H1 (cell line): ENCODE measurements around the gene SLC19A1. TPM values are rescaled to one million over a fixed set of nuclear protein-coding genes. Genes with fewer than 3 reads are reported as not detected.
A peak's percentile ranks its signal among the peaks of the same experiment; 100 is the strongest.

Experiments used
- CTCF ChIA-PET: fragments of 300-600 bp; sonication (Branson Sonifier 250); formaldehyde crosslinking; loops from one replicate; lab custom pipeline; 2021; ENCODE audit not compliant: partially characterized antibody; lab: Charles Lee
- POLR2A ChIA-PET: fragments of 300-600 bp; sonication (Branson Sonifier 250); formaldehyde crosslinking; loops from one replicate; lab custom pipeline; 2021; ENCODE audit warnings: inconsistent platforms; ENCODE audit not compliant: partially characterized antibody; lab: Charles Lee
- DNase-seq, 2 experiments: peaks; one replicate each; pipeline versions ENCODE4 v3.0.0 to v3.0.0-alpha.2; 2010 to 2022; ENCODE audit warnings: low spot score in 2 of 2, low read depth in 1 of 2, mixed read lengths in 1 of 2
- FAIRE-seq: peaks from 2 replicates; lab custom pipeline; 2011; peaks lifted over from hg19 to GRCh38; lab: Jason Lieb, UNC
- H2AFZ ChIP-seq: 2 replicates; pipeline ENCODE4 v1.8.1; 2012; ENCODE audit warnings: low read length, inconsistent platforms
- H2AK5ac ChIP-seq: 2 replicates; pipeline ENCODE4 v1.6.1; 2013; ENCODE audit warnings: low read depth, low read length
- H2BK120ac ChIP-seq: replicated peaks from 2 replicates; pipeline ENCODE3; 2013; ENCODE audit warnings: low read depth, low read length, inconsistent platforms
- H2BK12ac ChIP-seq: 2 replicates; pipeline ENCODE4 v1.6.1; 2013; ENCODE audit warnings: low read depth, low read length
- H2BK15ac ChIP-seq: 2 replicates; pipeline ENCODE4 v1.6.1; 2013; ENCODE audit warnings: low read length
- H2BK20ac ChIP-seq: 2 replicates; pipeline ENCODE4 v1.6.1; 2013; ENCODE audit warnings: low read length
- H2BK5ac ChIP-seq: 2 replicates; pipeline ENCODE4 v1.6.1; 2013; ENCODE audit warnings: low read depth, low read length
- H3K14ac ChIP-seq: 2 replicates; pipeline ENCODE4 v1.6.1; 2013; ENCODE audit warnings: inconsistent platforms; ENCODE audit not compliant: insufficient read length
- H3K18ac ChIP-seq: 2 replicates; pipeline ENCODE4 v1.6.1; 2013; ENCODE audit warnings: low read length; ENCODE audit errors: extremely low read depth
- H3K23ac ChIP-seq: 2 replicates; pipeline ENCODE4 v1.6.1; 2013; ENCODE audit warnings: inconsistent platforms; ENCODE audit not compliant: insufficient read length
- H3K23me2 ChIP-seq: 2 replicates; pipeline ENCODE4 v1.6.1; 2013; ENCODE audit warnings: low read depth, low read length
- H3K27ac ChIP-seq: 2 replicates; pipeline ENCODE4 v1.6.1; 2011; ENCODE audit warnings: low read depth, low read length, inconsistent platforms
- H3K27me3 ChIP-seq, 4 experiments: replicated peaks in 1 of 4; 1 replicate in 1 of 4; 2 replicates in 3 of 4; pipeline versions ENCODE4 v1.6.1 to v1.8.1; 2011 to 2013; ENCODE audit warnings: low read length in 3 of 4, mild to moderate bottlenecking in 3 of 4, inconsistent platforms in 2 of 4, mixed read lengths in 2 of 4, moderate library complexity in 1 of 4; ENCODE audit not compliant: control insufficient read depth in 3 of 4, insufficient read depth in 3 of 4; ENCODE audit errors: extremely low read depth in 1 of 4
- H3K36me3 ChIP-seq, 4 experiments: 2 replicates each; pipeline versions ENCODE4 v1.6.1 to v1.8.1; 2011 to 2013; ENCODE audit warnings: mild to moderate bottlenecking in 4 of 4, low read length in 3 of 4, moderate library complexity in 2 of 4, control low read depth in 1 of 4, inconsistent platforms in 1 of 4; ENCODE audit not compliant: insufficient read depth in 4 of 4, control insufficient read depth in 2 of 4
- H3K4ac ChIP-seq: replicated peaks from 2 replicates; pipeline ENCODE3; 2013; ENCODE audit warnings: low read length, low read depth, mixed read lengths, inconsistent platforms; ENCODE audit not compliant: insufficient read length
- H3K4me1 ChIP-seq, 4 experiments: replicated peaks in 1 of 4; 1 replicate in 1 of 4; 2 replicates in 3 of 4; pipeline versions ENCODE4 v1.6.1 to v1.8.1; 2011 to 2013; ENCODE audit warnings: low read length in 3 of 4, inconsistent platforms in 2 of 4, mixed read lengths in 1 of 4; ENCODE audit not compliant: insufficient read depth in 4 of 4, control insufficient read depth in 3 of 4
- H3K4me2 ChIP-seq, 2 experiments: 2 replicates each; pipeline versions ENCODE4 v1.6.1 to v1.8.1; 2011 to 2013; ENCODE audit warnings: low read depth in 2 of 2, low read length in 2 of 2, control low read depth in 1 of 2, inconsistent platforms in 1 of 2, mild to moderate bottlenecking in 1 of 2; ENCODE audit not compliant: insufficient read depth in 1 of 2
- H3K4me3 ChIP-seq, 4 experiments: fragments of 200-600, 300-600 bp in 1 of 4; sonication (generic), shearing (Covaris generic), sonication (Bioruptor Twin) in 1 of 4; 2 replicates each; pipeline versions ENCODE4 v1.5.1 to v1.8.1; 2011 to 2016; ENCODE audit warnings: low read length in 4 of 4, low read depth in 3 of 4, control low read depth in 2 of 4, inconsistent platforms in 2 of 4, mild to moderate bottlenecking in 2 of 4, mixed read lengths in 1 of 4, moderate library complexity in 1 of 4; ENCODE audit not compliant: insufficient read depth in 2 of 4; ENCODE audit errors: extremely low read depth in 1 of 4
- H3K56ac ChIP-seq: replicated peaks from 2 replicates; pipeline ENCODE3; 2013; ENCODE audit warnings: low read depth, mild to moderate bottlenecking, mixed read lengths, low read length, inconsistent platforms; ENCODE audit not compliant: insufficient read length
- H3K79me1 ChIP-seq: 2 replicates; pipeline ENCODE4 v1.6.1; 2013; ENCODE audit warnings: low read depth, low read length, control low read depth
- H3K79me2 ChIP-seq, 2 experiments: 2 replicates each; pipeline versions ENCODE4 v1.6.1 to v1.8.1; 2012 to 2013; ENCODE audit warnings: low read length in 2 of 2, mild to moderate bottlenecking in 2 of 2, inconsistent platforms in 1 of 2; ENCODE audit not compliant: insufficient read depth in 2 of 2, control insufficient read depth in 1 of 2
- H3K9ac ChIP-seq, 4 experiments: replicated peaks in 1 of 4; 1 replicate in 1 of 4; 2 replicates in 3 of 4; pipeline versions ENCODE4 v1.6.1 to v1.8.1; 2011 to 2013; ENCODE audit warnings: low read depth in 3 of 4, low read length in 3 of 4, control low read depth in 2 of 4, mild to moderate bottlenecking in 2 of 4, moderate library complexity in 2 of 4, inconsistent platforms in 1 of 4; ENCODE audit errors: extremely low read depth in 1 of 4
- H3K9me3 ChIP-seq, 2 experiments: 2 replicates each; pipeline versions ENCODE4 v1.6.1 to v1.8.1; 2012 to 2013; ENCODE audit warnings: mild to moderate bottlenecking in 2 of 2, moderate library complexity in 2 of 2, control low read depth in 1 of 2, inconsistent platforms in 1 of 2, low read depth in 1 of 2, low read length in 1 of 2, mixed read lengths in 1 of 2; ENCODE audit not compliant: insufficient read depth in 2 of 2
- H4K20me1 ChIP-seq, 2 experiments: replicated peaks in 1 of 2; 2 replicates each; pipeline versions ENCODE3 to v1.8.1; 2011 to 2013; ENCODE audit warnings: inconsistent platforms in 2 of 2, low read length in 2 of 2, mild to moderate bottlenecking in 1 of 2; ENCODE audit not compliant: insufficient read depth in 2 of 2, control insufficient read depth in 1 of 2
- H4K5ac ChIP-seq: 2 replicates; pipeline ENCODE4 v1.6.1; 2013; ENCODE audit warnings: low read length, low read depth, mixed read lengths, inconsistent platforms; ENCODE audit not compliant: insufficient read length
- H4K8ac ChIP-seq: 2 replicates; pipeline ENCODE4 v1.8.0; 2013; ENCODE audit warnings: mild to moderate bottlenecking, moderate library complexity, low read length, inconsistent platforms; ENCODE audit not compliant: insufficient read depth; ENCODE audit errors: extremely low read depth
- H4K91ac ChIP-seq: replicated peaks from 2 replicates; pipeline ENCODE3; 2013; ENCODE audit warnings: low read length, mixed read lengths, inconsistent platforms; ENCODE audit not compliant: insufficient read length
- CHD2 ChIP-seq: IDR thresholded peaks from 2 replicates; pipeline ENCODE4 v1.6.1; 2012; ENCODE audit warnings: low read length, improper control_type of control experiment
- POLR2AphosphoS5 ChIP-seq: IDR thresholded peaks from 2 replicates; pipeline ENCODE4 v1.6.1; 2011; ENCODE audit warnings: low read depth, low read length
- WGBS, 2 experiments: shearing (Covaris generic) in 1 of 2; methylation state at CpG; one replicate each; pipeline versions ENCODE4 v1.1.6 to v1.1.7; 2013 to 2015; ENCODE audit warnings: low lambda C conversion rate in 2 of 2, mixed read lengths in 2 of 2, inconsistent platforms in 1 of 2, low coverage in 1 of 2, missing lambda C conversion rate in 1 of 2; ENCODE audit not compliant: insufficient replicate concordance in 2 of 2, insufficient coverage in 1 of 2, insufficient read length in 1 of 2; ENCODE audit errors: extremely low coverage in 1 of 2, missing lambda C conversion rate in 1 of 2; 5-methylcytosine and 5-hydroxymethylcytosine counted together
- polyA plus RNA-seq, 7 experiments: library from polyadenylated mRNA; depleted of rRNA in 3 of 7; stranded (reverse) in 5 of 7; unstranded in 2 of 7; fragments of >200 nt in 5 of 7; fragments of 200-250 nt in 2 of 7; gene quantifications; 1 replicate in 5 of 7; 2 replicates in 1 of 7; 4 replicates in 1 of 7; pipeline versions ENCODE4 v1.2.1 to v1.2.3, GENCODE V29; 2011 to 2013; ENCODE audit warnings: missing spikeins in 2 of 7, mixed read lengths in 2 of 7
- total RNA-seq: library from RNA; stranded (reverse); fragmentation: NEBNext Ultra II Directional; extraction: Animal tissue kit (Norgen Biotek cat#: 25700); gene quantifications from 2 replicates; pipeline ENCODE4 v1.2.1, GENCODE V29; 2021

The SLC19A1 gene
- total and polyA plus RNA-seq, 2 of the 8 experiments (the other 6 are each of a cell fraction or from before 2014, with no cell fraction given) = 31.6 to 43.8 TPM

DNA sequence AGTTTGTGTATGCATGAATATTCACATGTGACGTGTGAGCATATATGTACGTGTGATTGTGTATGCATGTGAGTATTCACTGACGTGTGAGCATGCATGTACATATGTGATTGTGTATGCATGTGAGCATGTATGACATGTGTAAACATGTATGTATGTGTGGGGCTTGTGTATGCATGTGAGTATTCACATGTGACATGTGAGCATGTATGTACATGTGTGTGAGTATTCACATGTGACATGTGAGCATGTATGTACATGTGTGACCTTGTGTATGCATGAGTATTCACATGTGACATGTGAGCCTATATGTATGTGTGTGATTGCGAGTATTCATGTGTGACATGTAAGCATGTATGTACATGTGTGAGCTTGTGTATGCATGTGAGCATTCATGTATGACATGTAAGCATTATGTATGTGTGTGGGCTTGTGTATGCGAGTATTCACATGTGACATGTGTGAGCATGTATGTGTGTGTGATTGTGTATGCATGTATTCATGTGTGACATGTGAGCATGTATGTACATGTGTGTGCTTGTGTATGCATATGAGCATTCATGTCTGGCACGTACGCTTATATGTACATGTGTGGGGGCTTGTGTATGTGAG, 89.4 kb downstream of the SLC19A1 start:
- H3K4ac ChIP-seq = no peak overlapping the region
- no peaks in the 10 kb centered on the region; a peak in 1 of 7 replicates for H3K4me1 ChIP-seq
- 91% methylated on average over 7 of the region's 7 CpGs; no CpG with 5 or more reads in 1 of the 2 experiments for WGBS, 2 experiments
- no peak overlapping the region for H2AK5ac ChIP-seq
- peaks cover 0 to 10% of the 10 kb centered on the region in 2 experiments; a peak in 2 of 4 replicates for H3K9me3 ChIP-seq
- peaks cover 27 to 43% of the 10 kb centered on the region in 2 experiments for H4K20me1 ChIP-seq
- peaks cover 0 to 12% (median 7%) of the 10 kb centered on the region in 4 experiments; a peak in 7 of 8 replicates for H3K36me3 ChIP-seq
- H3K27ac ChIP-seq = no peak overlapping the region
- peaks cover 29% of the 10 kb centered on the region for H3K79me1 ChIP-seq
- H3K27me3 ChIP-seq = no peaks in the 10 kb centered on the region
- H2BK15ac ChIP-seq = no peak overlapping the region
- POLR2A ChIA-PET = interaction anchor here (0.7 kb wide), 1 partner anchor 51 kb away, joined by 4 read pairs; no protein-coding TSS in a partner anchor
- no peak overlapping the region for H2BK120ac ChIP-seq
- no peak overlapping the region for H3K4me3 ChIP-seq
- CTCF ChIA-PET = interaction anchor here (0.9 to 3.7 kb wide), 4 partner anchors 13 to 163 kb away, joined by 3 to 17 read pairs (median 4); no protein-coding TSS in a partner anchor
- H3K18ac ChIP-seq = no peak overlapping the region
- TF ChIP-seq POLR2AphosphoS5 = peak; percentile 15; the same call in 1 of the 2 replicates
- TF ChIP-seq CHD2 = no peak
- H2BK12ac ChIP-seq = no peak overlapping the region
- H4K91ac ChIP-seq = no peak overlapping the region
- H3K23ac ChIP-seq = peak overlapping the region; percentile 55
- no peak overlapping the region for H3K14ac ChIP-seq
- H3K79me2 ChIP-seq = peaks cover 15 to 73% of the 10 kb centered on the region in 2 experiments
- no peak overlapping the region for H4K5ac ChIP-seq
- FAIRE-seq (peak; percentile 65), DNase-seq (no peak)
- peak overlapping the region in 1 of 4 experiments; percentile 18; a peak in 1 of 7 replicates for H3K9ac ChIP-seq
- H3K23me2 ChIP-seq = peaks cover 4% of the 10 kb centered on the region; the same call in 1 of the 2 replicates
- no peak overlapping the region for H2BK5ac ChIP-seq
- no peak overlapping the region for H2AFZ ChIP-seq
- no peak overlapping the region for H3K4me2 ChIP-seq
- H4K8ac ChIP-seq = no peak overlapping the region
- no peak overlapping the region for H3K56ac ChIP-seq
- no peak overlapping the region for H2BK20ac ChIP-seq
